ENCODE data around the gene APP. TPM values are rescaled to one million over a fixed set of nuclear protein-coding genes. Genes with fewer than 3 reads are reported as not detected.

Gene APP
- total RNA-seq: 10 to 100 TPM; 50.9 to 53.7 TPM

- Mint-ChIP-seq H3K4me1 (peaks cover 16% of the 10 kb centered on the region), H3K9me3 (no peaks in the 10 kb centered on the region), H3K27ac (peak within 1 kb of the TSS; percentile 80), H3K27me3 (peaks cover 12% of the 10 kb centered on the region), H3K36me3 (peaks cover 5% of the 10 kb centered on the region), H3K4me3 (peak within 1 kb of the TSS; percentile 91)
- DNase-seq: peak; percentile 90
Observed at GRCh38 chr21:26170471-26171257, at the start of gene APP. APP (minus strand) TSS chr21:26170770; CDS start chr21:26170620, 150 bp downstream.

GRCh38 chr21:26212220-26212619 is 41.6 kb upstream of the APP start:
- no peaks in the 10 kb centered on the region for H3K9me3 Mint-ChIP-seq

GRCh38 chr21:26210614-26211013 is 40.0 kb upstream of the APP start:
- Mint-ChIP-seq H3K27ac (no peak overlapping the region), H3K27me3 (peaks cover 8% of the 10 kb centered on the region), H3K4me1 (no peaks in the 10 kb centered on the region), H3K9me3 (no peaks in the 10 kb centered on the region), H3K4me3 (no peak overlapping the region), H3K36me3 (no peaks in the 10 kb centered on the region)
- DNase-seq: no peak

More at GRCh38 chr21:26212220-26212619, 41.6 kb upstream of the APP start:
- no peak overlapping the region for H3K27ac Mint-ChIP-seq
- H3K27me3 Mint-ChIP-seq: peaks cover 8% of the 10 kb centered on the region
- no peaks in the 10 kb centered on the region for H3K4me1 Mint-ChIP-seq
- no peak overlapping the region for H3K4me3 Mint-ChIP-seq
- DNase-seq: no peak
- no peaks in the 10 kb centered on the region for H3K36me3 Mint-ChIP-seq

GRCh38 chr21:26207021-26207420 is 36.5 kb upstream of the APP start:
- Mint-ChIP-seq H3K9me3 (no peaks in the 10 kb centered on the region), H3K4me3 (no peak overlapping the region), H3K27me3 (peaks cover 8% of the 10 kb centered on the region), H3K27ac (no peak overlapping the region), H3K4me1 (no peaks in the 10 kb centered on the region), H3K36me3 (no peaks in the 10 kb centered on the region)
- no peak for DNase-seq

- Mint-ChIP-seq H3K27me3 (no peaks in the 10 kb centered on the region), H3K27ac (no peak overlapping the region)
- DNase-seq: no peak
Observed at GRCh38 chr21:26199456-26199855, 28.9 kb upstream of the APP start.

GRCh38 chr21:26195708-26196107 is 25.1 kb upstream of the APP start:
- H3K27me3 Mint-ChIP-seq: no peaks in the 10 kb centered on the region
- DNase-seq: no peak
- H3K36me3 Mint-ChIP-seq: no peaks in the 10 kb centered on the region
- H3K27ac Mint-ChIP-seq: no peak overlapping the region
- H3K4me3 Mint-ChIP-seq: no peak overlapping the region
- no peaks in the 10 kb centered on the region for H3K4me1 Mint-ChIP-seq
- no peaks in the 10 kb centered on the region for H3K9me3 Mint-ChIP-seq

More at GRCh38 chr21:26199456-26199855, 28.9 kb upstream of the APP start:
- Mint-ChIP-seq H3K4me1 (no peaks in the 10 kb centered on the region), H3K4me3 (no peak overlapping the region), H3K36me3 (no peaks in the 10 kb centered on the region), H3K9me3 (no peaks in the 10 kb centered on the region)

GRCh38 chr21:26194811-26195251 is 24.3 kb upstream of the APP start:
- H3K4me3 Mint-ChIP-seq: no peak overlapping the region

GRCh38 chr21:26194326-26194725 is 23.8 kb upstream of the APP start:
- no peak for DNase-seq
- no peaks in the 10 kb centered on the region for H3K36me3 Mint-ChIP-seq
- H3K27ac Mint-ChIP-seq: no peak overlapping the region
- H3K9me3 Mint-ChIP-seq: no peaks in the 10 kb centered on the region
- no peaks in the 10 kb centered on the region for H3K4me1 Mint-ChIP-seq
- H3K4me3 Mint-ChIP-seq: no peak overlapping the region
- no peaks in the 10 kb centered on the region for H3K27me3 Mint-ChIP-seq

More at GRCh38 chr21:26194811-26195251, 24.3 kb upstream of the APP start:
- DNase-seq: no peak
- Mint-ChIP-seq H3K27me3 (no peaks in the 10 kb centered on the region), H3K36me3 (no peaks in the 10 kb centered on the region), H3K9me3 (no peaks in the 10 kb centered on the region), H3K27ac (no peak overlapping the region), H3K4me1 (no peaks in the 10 kb centered on the region)

- Mint-ChIP-seq H3K9me3 (no peaks in the 10 kb centered on the region), H3K27ac (no peak overlapping the region), H3K4me1 (no peaks in the 10 kb centered on the region), H3K4me3 (no peak overlapping the region), H3K27me3 (no peaks in the 10 kb centered on the region), H3K36me3 (no peaks in the 10 kb centered on the region)
- DNase-seq: no peak
Observed at GRCh38 chr21:26191609-26192008, 21.0 kb upstream of the APP start.

GRCh38 chr21:26188422-26188821 is 17.9 kb upstream of the APP start:
- no peaks in the 10 kb centered on the region for H3K36me3 Mint-ChIP-seq
- H3K4me1 Mint-ChIP-seq: no peaks in the 10 kb centered on the region
- H3K9me3 Mint-ChIP-seq: peaks cover 2% of the 10 kb centered on the region
- H3K27me3 Mint-ChIP-seq: no peaks in the 10 kb centered on the region
- no peak overlapping the region for H3K4me3 Mint-ChIP-seq
- no peak overlapping the region for H3K27ac Mint-ChIP-seq
- DNase-seq: no peak

GRCh38 chr21:26185446-26185845 is 14.9 kb upstream of the APP start:
- Mint-ChIP-seq H3K27ac (no peak overlapping the region), H3K4me1 (no peaks in the 10 kb centered on the region), H3K4me3 (no peak overlapping the region), H3K36me3 (no peaks in the 10 kb centered on the region), H3K27me3 (no peaks in the 10 kb centered on the region), H3K9me3 (peaks cover 3% of the 10 kb centered on the region)
- DNase-seq: no peak

- Mint-ChIP-seq H3K27me3 (no peaks in the 10 kb centered on the region), H3K36me3 (no peaks in the 10 kb centered on the region), H3K9me3 (peaks cover 3% of the 10 kb centered on the region), H3K4me1 (no peaks in the 10 kb centered on the region), H3K27ac (no peak overlapping the region), H3K4me3 (no peak overlapping the region)
- DNase-seq: no peak
Observed at GRCh38 chr21:26185021-26185420, 14.5 kb upstream of the APP start.

GRCh38 chr21:26179501-26179900 is 8.9 kb upstream of the APP start:
- Mint-ChIP-seq H3K4me1 (no peaks in the 10 kb centered on the region), H3K9me3 (peaks cover 2% of the 10 kb centered on the region), H3K36me3 (no peaks in the 10 kb centered on the region), H3K27ac (no peak overlapping the region), H3K4me3 (no peak overlapping the region), H3K27me3 (peaks cover 12% of the 10 kb centered on the region)
- DNase-seq: no peak

GRCh38 chr21:26177746-26178426 is 7.3 kb upstream of the APP start:
- DNase-seq: no peak
- no peaks in the 10 kb centered on the region for H3K36me3 Mint-ChIP-seq
- no peaks in the 10 kb centered on the region for H3K9me3 Mint-ChIP-seq
- H3K27ac Mint-ChIP-seq: no peak overlapping the region
- no peak overlapping the region for H3K4me3 Mint-ChIP-seq
- no peaks in the 10 kb centered on the region for H3K4me1 Mint-ChIP-seq
- peaks cover 12% of the 10 kb centered on the region for H3K27me3 Mint-ChIP-seq

GRCh38 chr21:26177187-26177586 is 6.6 kb upstream of the APP start:
- no peaks in the 10 kb centered on the region for H3K36me3 Mint-ChIP-seq
- H3K4me1 Mint-ChIP-seq: no peaks in the 10 kb centered on the region
- H3K4me3 Mint-ChIP-seq: no peak overlapping the region
- H3K27me3 Mint-ChIP-seq: peaks cover 12% of the 10 kb centered on the region
- H3K9me3 Mint-ChIP-seq: no peaks in the 10 kb centered on the region
- no peak overlapping the region for H3K27ac Mint-ChIP-seq
- no peak for DNase-seq
